Activated gamma-delta T cell (primary cell): ENCODE data around the gene A1CF.
"Not testable (repeated sequence)": the region's sequence is repeated elsewhere in the genome, so short reads cannot be mapped to it uniquely, and the experiment has no call there.

Experiments used
- DNase-seq: peaks from one replicate; lab custom pipeline; 2025; lab: John Stamatoyannopoulos, UW

A1CF gene

DNA sequence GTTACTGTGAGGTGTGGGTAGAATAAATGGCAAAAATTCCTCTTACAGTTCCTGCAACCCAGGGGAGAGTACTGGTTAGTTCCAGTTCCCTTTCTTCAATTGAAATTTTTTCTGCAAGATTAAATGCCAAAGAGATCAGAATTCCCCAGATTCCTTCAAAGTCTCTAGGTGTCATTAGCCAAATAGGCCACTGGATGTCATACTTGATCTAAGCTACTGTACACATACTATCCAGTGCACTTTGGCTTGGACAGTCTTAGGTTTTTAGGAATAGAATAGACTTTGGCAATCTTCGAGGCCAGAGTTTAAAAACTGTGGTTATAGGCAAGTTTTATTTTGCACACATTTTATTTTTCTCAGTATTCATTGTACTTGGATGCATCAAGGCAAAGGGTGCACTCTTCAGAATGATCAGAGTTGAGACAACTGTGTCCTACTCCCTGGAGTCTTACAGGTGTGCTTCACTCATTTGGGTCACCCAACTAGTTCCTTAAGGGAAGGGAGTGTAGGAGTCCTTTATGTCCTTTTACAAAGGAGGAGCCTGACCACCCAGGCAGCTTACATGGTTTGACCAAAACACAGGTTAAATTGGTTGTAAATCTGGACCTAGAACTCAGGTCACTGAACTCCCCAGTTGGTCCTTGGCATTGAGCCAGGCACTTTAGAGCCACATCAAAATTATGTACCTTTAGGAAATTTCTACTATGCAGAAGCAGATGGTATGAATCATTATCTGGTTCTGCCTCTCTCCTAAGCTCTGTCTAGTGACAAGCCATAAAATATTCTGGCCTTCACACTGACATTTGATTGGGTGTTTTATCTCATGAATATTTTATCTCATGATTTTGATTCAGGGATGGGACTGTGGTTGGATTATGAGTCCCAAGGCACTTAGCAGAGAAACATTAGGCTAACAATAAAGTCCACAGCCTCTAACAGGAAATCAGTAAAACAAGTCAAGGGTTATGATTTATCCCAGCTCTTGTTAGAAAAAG, 96.2 kb downstream of the A1CF start:
- no peak for DNase-seq

DNA sequence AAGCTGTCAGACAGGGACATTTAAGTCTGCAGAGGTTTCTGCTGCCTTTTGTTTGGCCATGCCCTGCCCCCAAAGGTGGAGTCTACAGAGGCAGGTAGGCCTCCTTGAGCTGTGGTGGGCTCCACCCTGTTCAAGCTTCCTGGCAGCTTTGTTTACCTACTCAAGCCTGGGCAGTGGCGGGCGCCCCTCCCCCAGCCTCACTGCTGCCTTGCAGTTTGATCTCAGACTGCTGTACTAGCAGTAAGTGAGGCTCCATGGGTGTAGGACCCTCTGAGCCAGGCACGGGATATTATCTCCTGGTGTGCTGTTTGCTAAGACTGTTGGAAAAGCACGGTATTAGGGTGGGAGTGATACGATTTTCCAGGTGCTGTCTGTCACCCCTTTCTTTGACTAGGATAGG, 97.5 kb downstream of the A1CF start:
- not testable (repeated sequence) for DNase-seq

DNA sequence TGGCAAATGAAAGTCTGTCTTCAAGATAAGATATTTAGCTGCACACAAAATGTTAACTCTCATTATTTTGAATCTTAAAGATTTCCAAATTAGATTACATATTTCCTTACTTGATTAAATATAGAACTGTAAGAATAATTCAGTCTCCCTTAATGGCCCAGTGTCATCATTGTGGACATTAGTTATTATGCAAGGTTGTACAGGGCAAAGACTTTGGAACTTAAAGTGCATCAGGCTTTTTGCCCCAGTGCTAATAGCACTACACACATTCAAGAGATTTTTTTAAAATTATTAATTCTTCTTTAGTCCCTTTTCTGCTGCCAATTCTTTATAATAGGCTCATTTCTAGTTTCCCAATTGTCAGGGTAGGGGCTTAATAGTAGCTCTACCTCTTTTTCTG, 103.4 kb downstream of the A1CF start:
- DNase-seq: not testable (repeated sequence)

DNA sequence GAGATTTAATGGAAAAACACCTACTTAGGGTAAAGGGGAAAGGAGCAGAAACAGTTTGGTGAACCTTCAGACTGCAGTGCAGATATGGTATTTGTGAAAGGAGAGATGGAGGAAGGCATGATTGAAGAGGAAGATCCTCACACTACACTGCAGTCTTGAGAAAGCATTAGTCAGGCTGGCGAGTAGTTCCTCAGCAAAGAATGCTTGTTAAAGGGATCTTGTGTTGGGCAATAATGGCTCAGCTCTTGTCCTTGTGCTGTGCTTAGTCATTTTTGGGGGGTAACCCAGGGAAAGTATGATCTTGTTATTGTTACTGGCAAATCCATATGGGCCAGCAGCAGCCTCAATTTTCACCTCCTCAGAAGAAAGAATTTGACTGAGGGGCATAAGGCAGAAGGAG, 105.4 kb downstream of the A1CF start:
- not testable (repeated sequence) for DNase-seq

DNA sequence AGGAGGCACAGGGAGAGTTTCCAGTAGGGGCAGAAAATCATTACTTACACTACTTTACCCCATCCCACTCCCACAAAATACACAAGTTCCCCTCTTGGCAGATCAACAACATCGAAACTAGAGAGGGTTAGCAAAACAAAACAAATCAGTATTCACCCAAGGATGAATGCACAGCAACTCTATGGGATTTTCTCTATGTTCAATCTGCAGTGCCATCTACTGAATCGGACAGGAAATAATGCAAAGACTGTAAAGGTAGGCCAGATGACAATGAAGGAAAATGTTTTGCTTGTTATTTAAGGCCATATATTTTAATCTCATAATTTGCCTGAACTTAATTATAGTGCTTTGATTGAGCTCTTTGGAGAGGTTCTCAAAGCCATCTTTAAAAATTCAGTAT, 110.6 kb downstream of the A1CF start:
- DNase-seq: not testable (repeated sequence)

DNA sequence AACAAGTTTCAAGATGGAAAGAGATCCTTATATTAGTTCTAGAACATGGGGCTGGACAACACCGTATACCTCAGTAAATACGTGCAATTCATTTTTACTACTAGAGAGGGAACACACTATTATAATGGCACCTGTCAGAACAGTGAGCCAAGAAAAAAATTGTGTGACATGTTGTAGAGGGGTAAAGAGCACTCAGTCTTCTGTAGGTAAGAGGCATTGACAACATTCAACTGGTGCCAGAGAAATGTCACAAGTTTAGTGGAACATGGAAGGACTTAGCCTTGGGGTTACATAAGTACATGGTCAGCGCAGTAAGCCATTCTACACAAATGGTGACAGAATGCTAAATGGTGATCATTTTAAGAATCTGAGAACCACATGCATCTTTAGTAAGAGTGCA, 113.4 kb downstream of the A1CF start:
- DNase-seq: not testable (repeated sequence)

DNA sequence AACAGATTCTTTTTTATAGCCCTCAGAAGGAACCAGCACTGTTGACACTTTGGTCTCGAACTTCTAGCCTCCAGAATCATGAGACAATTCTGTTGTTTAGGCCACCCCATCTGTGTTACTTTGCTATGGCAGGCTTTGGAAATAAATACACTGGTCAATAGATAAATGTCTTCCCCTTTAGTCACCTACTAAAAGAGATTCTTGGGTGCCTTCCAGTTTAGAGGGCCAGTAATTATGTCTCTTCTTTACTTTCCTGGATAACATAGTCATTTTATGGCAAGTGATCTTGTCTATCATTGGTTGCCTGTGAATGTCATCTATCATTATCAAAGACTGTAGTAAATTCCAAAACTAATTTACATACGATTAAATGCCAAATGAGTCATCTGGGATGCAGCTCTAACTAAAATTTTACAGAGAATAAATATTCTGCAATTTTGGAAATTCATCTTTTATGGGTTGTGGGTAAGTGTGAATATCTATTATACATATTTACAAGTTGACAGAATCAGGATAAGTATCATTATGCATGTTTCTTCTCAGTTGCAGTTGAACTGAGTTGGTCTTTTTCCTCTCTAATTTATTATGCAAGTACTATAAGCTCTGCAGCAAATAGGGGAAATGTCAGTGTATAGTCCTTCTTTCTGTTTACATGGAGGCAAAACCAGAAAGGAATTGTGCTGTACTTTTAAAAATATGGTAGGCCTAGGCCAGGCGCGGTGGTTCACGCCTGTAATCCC, 118.5 kb downstream of the A1CF start:
- DNase-seq: not testable (repeated sequence)
